ENCODE results near the gene IRS1.

Gene IRS1

DNA sequence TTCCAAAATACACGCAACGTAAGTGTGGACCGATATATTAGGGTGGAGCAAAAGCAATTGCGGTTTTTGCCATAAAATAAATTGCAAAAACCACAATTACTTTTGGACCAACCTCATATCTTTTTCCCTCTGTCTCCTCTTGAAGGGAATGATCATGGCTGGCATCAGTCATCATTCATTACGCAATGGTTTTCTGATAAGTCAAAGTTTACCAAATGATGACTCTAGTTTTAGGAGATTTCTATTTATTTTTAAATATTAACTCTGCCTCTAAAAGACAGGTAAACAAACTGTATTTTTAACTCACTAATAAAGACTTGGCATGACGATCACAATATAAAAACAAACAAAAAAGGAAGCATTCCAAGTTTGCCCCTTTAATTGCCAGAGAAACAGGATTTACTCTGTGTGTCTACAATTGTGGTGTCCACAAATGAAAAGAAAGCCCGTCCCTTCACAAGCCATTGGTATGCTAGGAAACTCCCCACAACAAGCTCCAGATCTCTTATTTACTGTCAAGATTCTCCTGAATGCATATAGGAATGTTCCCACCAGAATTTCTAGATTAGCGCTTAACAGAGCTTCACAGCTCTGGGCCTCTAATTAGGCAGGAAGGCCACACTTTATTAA lies 61.3 kb downstream of the IRS1 start:
- DNase-seq (ENCODE audit: low read depth), result peak; percentile 34
- TF ChIP-seq, protein P1, sequence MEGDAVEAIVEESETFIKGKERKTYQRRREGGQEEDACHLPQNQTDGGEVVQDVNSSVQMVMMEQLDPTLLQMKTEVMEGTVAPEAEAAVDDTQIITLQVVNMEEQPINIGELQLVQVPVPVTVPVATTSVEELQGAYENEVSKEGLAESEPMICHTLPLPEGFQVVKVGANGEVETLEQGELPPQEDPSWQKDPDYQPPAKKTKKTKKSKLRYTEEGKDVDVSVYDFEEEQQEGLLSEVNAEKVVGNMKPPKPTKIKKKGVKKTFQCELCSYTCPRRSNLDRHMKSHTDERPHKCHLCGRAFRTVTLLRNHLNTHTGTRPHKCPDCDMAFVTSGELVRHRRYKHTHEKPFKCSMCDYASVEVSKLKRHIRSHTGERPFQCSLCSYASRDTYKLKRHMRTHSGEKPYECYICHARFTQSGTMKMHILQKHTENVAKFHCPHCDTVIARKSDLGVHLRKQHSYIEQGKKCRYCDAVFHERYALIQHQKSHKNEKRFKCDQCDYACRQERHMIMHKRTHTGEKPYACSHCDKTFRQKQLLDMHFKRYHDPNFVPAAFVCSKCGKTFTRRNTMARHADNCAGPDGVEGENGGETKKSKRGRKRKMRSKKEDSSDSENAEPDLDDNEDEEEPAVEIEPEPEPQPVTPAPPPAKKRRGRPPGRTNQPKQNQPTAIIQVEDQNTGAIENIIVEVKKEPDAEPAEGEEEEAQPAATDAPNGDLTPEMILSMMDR (IDR thresholded peaks at IDR 0.05; ENCODE audit: insufficient read depth, low read depth, low read length, missing control alignments), result no peak
- H3K4me3 ChIP-seq (ENCODE audit: low read length), result no peak overlapping the region

DNA sequence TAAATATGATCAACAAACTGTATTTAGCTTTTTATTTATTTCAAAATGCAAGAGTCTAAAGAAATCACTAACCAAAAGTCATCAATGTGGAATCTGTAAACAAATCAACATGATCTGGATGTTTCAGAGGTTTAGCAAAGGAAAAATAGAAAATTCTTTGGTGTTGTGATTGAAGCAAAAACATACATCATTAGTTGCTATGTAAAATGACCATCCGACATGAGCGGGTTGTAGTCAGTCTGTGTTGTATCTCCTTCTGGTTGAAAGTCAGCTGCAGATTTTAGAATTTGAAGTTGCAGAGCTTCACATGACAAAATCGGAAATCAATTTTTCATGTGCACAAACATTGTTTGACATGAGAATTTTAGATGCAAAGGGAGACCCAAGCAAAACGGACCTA lies 63.2 kb downstream of the IRS1 start:
- H3K4me3 ChIP-seq (ENCODE audit: low read length), result no peak overlapping the region
- TF ChIP-seq, protein P1 (IDR thresholded peaks at IDR 0.05; ENCODE audit: insufficient read depth, low read depth, low read length, missing control alignments), result no peak
- no peak for DNase-seq (ENCODE audit: low read depth)

DNA sequence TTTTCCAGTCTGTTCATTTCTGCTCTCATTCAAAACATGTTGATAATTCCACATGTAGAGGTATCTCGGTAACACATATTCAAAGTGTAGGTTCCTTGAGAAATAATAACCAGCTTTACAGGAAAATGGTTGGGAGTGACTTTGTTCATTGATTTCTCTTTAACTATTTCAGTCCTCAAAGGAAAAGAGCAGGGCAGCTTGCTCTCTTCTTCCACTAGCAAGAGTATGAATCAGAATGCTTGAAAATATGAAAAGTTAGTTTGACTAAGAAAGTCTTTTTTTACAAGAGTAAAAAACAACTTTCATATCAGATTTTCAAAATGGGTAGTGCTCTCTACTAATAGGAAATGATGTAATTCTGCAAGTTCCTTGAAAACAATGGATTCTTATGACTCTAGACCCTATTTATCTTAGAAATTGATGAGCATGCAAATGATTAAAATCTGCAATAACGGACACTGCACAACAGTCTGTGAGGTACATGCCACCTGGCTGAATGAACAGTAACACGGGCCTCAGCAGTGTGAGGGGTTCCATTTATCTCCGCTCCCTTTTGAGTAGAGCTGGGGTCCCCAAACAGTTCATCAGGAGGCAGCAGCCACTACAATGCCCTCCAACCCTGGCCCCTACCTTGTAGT lies 65.6 kb downstream of the IRS1 start:
- H3K4me3 ChIP-seq (ENCODE audit: low read length), result no peak overlapping the region
- no peak for DNase-seq (ENCODE audit: low read depth)
- TF ChIP-seq, protein P1 (IDR thresholded peaks at IDR 0.05; ENCODE audit: insufficient read depth, low read depth, low read length, missing control alignments), result no peak

DNA sequence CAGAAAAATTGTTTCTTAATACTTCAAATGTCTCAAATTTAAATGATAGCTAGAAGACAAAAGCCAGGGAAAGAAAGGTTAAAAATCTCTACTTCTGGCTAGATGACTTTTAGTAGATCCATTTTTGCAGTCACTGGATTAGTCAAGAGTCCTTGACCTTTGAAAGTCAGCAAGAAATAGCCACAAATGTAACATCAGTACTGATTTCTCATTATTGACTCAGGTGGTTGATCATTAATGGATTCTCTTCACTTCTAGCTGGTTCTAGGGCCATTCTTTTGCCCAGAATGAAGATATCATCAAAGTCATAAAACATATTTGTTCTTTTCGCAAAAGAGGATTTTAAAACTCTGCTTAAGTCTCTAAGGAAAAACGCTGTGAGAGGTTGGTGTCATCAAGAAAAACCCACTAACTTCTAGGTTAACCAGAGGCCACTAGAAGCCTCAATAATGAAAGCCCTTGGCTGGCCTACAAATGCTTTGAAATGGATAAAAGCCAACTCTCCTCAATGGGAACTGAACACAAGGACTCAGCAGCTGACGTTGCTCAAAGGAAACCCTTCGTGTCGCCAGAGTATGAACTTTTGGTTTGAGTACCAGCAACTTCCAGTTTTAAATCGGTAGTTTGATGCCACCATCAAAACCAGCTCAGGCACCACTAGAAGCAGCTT lies 66.3 kb downstream of the IRS1 start:
- no peak overlapping the region for H3K4me3 ChIP-seq (ENCODE audit: low read length)
- DNase-seq (ENCODE audit: low read depth), result no peak
- TF ChIP-seq, protein P1 (IDR thresholded peaks at IDR 0.05; ENCODE audit: insufficient read depth, low read depth, low read length, missing control alignments), result no peak

DNA sequence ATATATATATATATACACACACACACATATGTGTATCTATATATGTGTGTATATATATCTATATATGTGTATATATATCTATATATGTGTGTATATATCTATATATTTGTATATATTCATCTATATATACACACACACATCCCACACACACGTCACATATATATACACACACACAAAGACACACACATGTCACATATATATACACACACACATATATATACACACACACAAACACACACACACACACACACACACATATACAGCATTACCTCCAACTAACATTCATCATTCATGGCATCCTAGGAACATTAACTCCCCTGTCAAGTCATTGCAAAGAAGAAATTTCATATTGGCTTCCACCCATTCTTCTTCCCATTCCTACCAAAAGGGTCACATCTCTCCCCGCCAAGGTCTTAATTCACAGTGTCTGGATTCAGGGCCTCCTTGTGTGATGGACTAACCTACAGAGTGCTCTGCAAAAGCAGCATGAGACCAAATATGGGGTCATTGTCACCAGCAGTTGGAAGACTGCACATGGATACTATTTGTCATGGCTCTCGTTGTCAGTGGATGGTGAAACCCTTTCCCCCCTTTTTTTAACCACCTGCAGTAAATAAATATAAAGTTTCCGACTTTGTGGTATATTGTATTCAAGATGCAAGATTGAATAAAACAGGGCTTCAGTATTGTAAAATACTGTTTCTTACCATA lies 67.0 kb downstream of the IRS1 start:
- TF ChIP-seq, protein P1 (IDR thresholded peaks at IDR 0.05; ENCODE audit: insufficient read depth, low read depth, low read length, missing control alignments), result no peak
- DNase-seq (ENCODE audit: low read depth), result no peak
- H3K4me3 ChIP-seq (ENCODE audit: low read length), result no peak overlapping the region

DNA sequence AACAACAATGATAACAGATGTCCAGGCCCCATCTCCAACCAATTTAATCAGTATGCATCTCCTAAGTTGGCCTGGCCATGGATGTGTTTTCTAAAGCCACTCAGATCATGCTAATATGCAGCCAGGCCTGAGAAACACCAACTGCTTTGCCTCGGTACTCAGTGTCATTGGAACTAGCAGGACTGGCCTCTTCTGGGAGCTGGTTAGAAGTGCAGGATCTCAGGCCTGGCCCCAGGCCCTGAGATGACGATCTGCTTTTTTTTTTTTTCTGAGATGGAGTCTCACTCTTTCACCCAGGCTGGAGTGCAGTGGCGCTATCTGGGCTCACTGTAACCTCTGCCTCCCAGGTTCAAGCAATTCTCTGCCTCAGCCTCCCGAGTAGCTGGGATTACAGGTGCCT lies 69.1 kb downstream of the IRS1 start:
- TF ChIP-seq, protein P1 (IDR thresholded peaks at IDR 0.05; ENCODE audit: insufficient read depth, low read depth, low read length, missing control alignments), result no peak
- H3K4me3 ChIP-seq (ENCODE audit: low read length), result no peak overlapping the region
- DNase-seq (ENCODE audit: low read depth), result peak; percentile 9
